ENCODE data around the gene PIP5K1A. TPM values are rescaled to one million over a fixed set of nuclear protein-coding genes. Genes with fewer than 3 reads are reported as not detected.

Gene PIP5K1A
- total and polyA plus RNA-seq, 9 of the 15 experiments (the other 6 are each of a cell fraction or from before 2014, with no cell fraction given) = 1.9 to 42.4 (median 18.8) TPM

GRCh38 chr1:151165738-151166504 lies 32.4 kb upstream of the PIP5K1A start, which contains the start of the genes LYSMD1 and SCNM1 (continued):
- TF ChIP-seq SMARCC2 (IDR thresholded peaks at IDR 0.05; ENCODE audit: low read depth) = no peak
- TF ChIP-seq TAL1 (IDR thresholded peaks at IDR 0.05) = 0 out of 2 replicates have a peak, but pooled peaks have one; percentile 3
- peak; percentile 98 for TF ChIP-seq XRCC5 (IDR thresholded peaks at IDR 0.05; ENCODE audit: low read depth, low read length)
- TF ChIP-seq RBM14 (IDR thresholded peaks at IDR 0.05; ENCODE audit: borderline replicate concordance, insufficient read depth, low read depth, low read length) = no peak
- TF ChIP-seq ZNF445 (CRISPR knock-in tag; IDR thresholded peaks at IDR 0.05; ENCODE audit: low read depth) = no peak
- TF ChIP-seq RBM15 (IDR thresholded peaks at IDR 0.05; ENCODE audit: insufficient read depth, low read length) = no peak
- TF ChIP-seq ZNF124 (CRISPR knock-in tag; IDR thresholded peaks at IDR 0.05) = no peak
- no peak for TF ChIP-seq ZNF431 (CRISPR knock-in tag; IDR thresholded peaks at IDR 0.05)
- TF ChIP-seq SMAD4 (CRISPR knock-in tag; conservative IDR thresholded peaks at IDR 0.05) = no peak
- TF ChIP-seq NCOA6 (IDR thresholded peaks at IDR 0.05) = no peak
- 0 out of 2 replicates have a peak, but pooled peaks have one; percentile 11 for TF ChIP-seq TAF7 (tag; IDR thresholded peaks at IDR 0.05)
- TF ChIP-seq DEAF1 (CRISPR knock-in tag; IDR thresholded peaks at IDR 0.05) = no peak
- TF ChIP-seq CAMTA2 (CRISPR knock-in tag; conservative IDR thresholded peaks at IDR 0.05) = no peak
- TF ChIP-seq, protein P1, sequence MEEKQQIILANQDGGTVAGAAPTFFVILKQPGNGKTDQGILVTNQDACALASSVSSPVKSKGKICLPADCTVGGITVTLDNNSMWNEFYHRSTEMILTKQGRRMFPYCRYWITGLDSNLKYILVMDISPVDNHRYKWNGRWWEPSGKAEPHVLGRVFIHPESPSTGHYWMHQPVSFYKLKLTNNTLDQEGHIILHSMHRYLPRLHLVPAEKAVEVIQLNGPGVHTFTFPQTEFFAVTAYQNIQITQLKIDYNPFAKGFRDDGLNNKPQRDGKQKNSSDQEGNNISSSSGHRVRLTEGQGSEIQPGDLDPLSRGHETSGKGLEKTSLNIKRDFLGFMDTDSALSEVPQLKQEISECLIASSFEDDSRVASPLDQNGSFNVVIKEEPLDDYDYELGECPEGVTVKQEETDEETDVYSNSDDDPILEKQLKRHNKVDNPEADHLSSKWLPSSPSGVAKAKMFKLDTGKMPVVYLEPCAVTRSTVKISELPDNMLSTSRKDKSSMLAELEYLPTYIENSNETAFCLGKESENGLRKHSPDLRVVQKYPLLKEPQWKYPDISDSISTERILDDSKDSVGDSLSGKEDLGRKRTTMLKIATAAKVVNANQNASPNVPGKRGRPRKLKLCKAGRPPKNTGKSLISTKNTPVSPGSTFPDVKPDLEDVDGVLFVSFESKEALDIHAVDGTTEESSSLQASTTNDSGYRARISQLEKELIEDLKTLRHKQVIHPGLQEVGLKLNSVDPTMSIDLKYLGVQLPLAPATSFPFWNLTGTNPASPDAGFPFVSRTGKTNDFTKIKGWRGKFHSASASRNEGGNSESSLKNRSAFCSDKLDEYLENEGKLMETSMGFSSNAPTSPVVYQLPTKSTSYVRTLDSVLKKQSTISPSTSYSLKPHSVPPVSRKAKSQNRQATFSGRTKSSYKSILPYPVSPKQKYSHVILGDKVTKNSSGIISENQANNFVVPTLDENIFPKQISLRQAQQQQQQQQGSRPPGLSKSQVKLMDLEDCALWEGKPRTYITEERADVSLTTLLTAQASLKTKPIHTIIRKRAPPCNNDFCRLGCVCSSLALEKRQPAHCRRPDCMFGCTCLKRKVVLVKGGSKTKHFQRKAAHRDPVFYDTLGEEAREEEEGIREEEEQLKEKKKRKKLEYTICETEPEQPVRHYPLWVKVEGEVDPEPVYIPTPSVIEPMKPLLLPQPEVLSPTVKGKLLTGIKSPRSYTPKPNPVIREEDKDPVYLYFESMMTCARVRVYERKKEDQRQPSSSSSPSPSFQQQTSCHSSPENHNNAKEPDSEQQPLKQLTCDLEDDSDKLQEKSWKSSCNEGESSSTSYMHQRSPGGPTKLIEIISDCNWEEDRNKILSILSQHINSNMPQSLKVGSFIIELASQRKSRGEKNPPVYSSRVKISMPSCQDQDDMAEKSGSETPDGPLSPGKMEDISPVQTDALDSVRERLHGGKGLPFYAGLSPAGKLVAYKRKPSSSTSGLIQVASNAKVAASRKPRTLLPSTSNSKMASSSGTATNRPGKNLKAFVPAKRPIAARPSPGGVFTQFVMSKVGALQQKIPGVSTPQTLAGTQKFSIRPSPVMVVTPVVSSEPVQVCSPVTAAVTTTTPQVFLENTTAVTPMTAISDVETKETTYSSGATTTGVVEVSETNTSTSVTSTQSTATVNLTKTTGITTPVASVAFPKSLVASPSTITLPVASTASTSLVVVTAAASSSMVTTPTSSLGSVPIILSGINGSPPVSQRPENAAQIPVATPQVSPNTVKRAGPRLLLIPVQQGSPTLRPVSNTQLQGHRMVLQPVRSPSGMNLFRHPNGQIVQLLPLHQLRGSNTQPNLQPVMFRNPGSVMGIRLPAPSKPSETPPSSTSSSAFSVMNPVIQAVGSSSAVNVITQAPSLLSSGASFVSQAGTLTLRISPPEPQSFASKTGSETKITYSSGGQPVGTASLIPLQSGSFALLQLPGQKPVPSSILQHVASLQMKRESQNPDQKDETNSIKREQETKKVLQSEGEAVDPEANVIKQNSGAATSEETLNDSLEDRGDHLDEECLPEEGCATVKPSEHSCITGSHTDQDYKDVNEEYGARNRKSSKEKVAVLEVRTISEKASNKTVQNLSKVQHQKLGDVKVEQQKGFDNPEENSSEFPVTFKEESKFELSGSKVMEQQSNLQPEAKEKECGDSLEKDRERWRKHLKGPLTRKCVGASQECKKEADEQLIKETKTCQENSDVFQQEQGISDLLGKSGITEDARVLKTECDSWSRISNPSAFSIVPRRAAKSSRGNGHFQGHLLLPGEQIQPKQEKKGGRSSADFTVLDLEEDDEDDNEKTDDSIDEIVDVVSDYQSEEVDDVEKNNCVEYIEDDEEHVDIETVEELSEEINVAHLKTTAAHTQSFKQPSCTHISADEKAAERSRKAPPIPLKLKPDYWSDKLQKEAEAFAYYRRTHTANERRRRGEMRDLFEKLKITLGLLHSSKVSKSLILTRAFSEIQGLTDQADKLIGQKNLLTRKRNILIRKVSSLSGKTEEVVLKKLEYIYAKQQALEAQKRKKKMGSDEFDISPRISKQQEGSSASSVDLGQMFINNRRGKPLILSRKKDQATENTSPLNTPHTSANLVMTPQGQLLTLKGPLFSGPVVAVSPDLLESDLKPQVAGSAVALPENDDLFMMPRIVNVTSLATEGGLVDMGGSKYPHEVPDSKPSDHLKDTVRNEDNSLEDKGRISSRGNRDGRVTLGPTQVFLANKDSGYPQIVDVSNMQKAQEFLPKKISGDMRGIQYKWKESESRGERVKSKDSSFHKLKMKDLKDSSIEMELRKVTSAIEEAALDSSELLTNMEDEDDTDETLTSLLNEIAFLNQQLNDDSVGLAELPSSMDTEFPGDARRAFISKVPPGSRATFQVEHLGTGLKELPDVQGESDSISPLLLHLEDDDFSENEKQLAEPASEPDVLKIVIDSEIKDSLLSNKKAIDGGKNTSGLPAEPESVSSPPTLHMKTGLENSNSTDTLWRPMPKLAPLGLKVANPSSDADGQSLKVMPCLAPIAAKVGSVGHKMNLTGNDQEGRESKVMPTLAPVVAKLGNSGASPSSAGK (IDR thresholded peaks at IDR 0.05) = no peak

All from K562 (cell line).